Daoy (cell line): ENCODE results near the gene LYPD6. TPM values are rescaled to one million over a fixed set of nuclear protein-coding genes. Genes with fewer than 3 reads are reported as not detected.

Experiments
- DNase-seq: peaks from one replicate; pipeline ENCODE4 v3.0.0-alpha.2; 2015; ENCODE audit warnings: low read depth
- total RNA-seq: library from RNA; depleted of rRNA; stranded (reverse); fragments of >200 nt; shearing (Covaris generic); gene quantifications from 2 replicates; pipeline ENCODE4 v1.2.3, GENCODE V29; 2014

LYPD6 gene
- total RNA-seq, 1 experiment from 2014 or later = 8.5 TPM

DNA sequence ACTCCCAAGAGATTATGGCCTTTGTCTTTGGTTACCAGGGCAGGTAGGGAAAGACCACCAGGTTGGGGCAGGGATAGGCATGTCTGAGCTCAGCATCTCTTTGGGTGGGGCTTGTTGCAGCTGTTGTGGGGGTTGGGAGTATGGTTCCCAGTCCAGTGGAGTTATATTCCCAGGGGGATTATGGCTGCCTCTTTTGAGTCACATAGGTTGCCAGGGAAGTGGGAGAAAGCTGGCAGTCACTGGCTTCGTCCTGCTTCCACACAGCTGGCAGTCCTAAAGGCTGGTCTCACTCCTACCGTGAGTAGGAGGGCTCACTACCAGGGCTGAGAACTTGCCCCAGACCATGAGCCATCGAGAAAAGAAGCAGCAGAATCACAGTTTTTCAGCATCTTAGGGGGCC lies 79.1 kb downstream of the LYPD6 start:
- DNase-seq = no peak

DNA sequence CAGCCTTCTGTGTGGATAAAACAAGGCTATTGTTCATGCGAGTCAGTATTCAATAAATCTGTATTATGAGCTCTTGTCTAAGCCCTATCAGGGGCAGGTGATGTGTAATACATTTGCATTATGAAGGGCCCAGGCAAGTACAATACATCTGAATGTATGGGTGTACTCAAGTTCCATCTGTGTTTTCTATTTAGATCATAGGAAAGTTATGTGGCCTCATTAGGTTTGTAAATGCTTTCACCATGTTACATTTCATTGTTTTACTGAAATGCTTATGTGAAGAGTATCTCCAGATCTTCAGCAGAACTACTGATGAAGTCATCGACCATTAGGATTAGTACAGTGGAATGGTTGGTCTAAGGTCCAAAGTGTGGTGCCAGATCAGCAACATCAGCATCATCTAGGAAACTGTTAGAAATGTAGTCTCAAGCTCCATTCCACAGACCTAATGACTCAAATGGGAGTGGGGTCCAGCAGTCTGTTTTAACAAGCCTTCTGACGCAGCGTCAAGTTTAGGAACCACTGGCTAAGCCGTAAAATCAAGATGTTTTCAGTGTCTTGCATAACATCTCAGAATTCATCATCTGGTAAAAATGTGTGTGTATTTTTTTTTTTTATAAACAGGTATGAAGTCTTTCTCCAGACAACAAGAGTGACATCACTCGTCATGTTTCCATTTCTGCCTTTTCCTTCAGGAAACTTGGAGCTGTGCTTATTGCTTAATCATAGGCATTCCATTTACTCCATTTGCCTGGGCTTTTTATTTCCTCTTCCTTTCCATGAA lies 80.5 kb downstream of the LYPD6 start:
- DNase-seq = no peak

- DNase-seq = no peak
These were observed 83.1 kb downstream of the LYPD6 start for GRCh38 chr2:149413487-149413886.

DNA sequence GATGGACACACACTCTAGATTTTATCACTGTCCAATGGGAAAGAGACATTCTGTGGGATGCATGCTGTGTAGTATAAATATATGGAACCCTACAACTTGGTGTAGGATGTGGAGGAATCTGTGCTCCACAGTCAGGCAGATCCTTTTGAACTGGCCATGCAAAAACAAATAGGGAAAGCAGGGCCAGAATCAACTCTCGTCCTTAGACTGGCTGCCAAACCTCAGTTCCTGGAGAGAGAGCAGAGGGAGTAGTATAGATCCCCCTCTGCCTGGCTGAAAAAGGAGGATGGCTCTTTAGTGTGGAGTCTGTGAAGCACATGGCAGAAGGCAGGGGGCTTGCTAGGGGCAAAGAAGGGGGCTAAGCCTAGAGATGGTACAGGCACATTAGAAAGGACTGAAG lies 84.7 kb downstream of the LYPD6 start:
- DNase-seq = no peak

- DNase-seq = peak; percentile 43
These were observed 87.7 kb downstream of the LYPD6 start for GRCh38 chr2:149418065-149418464.

- no peak for DNase-seq
These were observed 89.9 kb downstream of the LYPD6 start for GRCh38 chr2:149420053-149420963.

- DNase-seq = no peak
These were observed 91.4 kb downstream of the LYPD6 start for GRCh38 chr2:149421791-149422190.

GRCh38 chr2:149422337-149422990 lies 92.1 kb downstream of the LYPD6 start:
- peak; percentile 45 for DNase-seq

- DNase-seq = no peak
These were observed 92.6 kb downstream of the LYPD6 start for GRCh38 chr2:149422991-149423338.

- DNase-seq = no peak
These were observed 93.2 kb downstream of the LYPD6 start for GRCh38 chr2:149423630-149424029.

DNA sequence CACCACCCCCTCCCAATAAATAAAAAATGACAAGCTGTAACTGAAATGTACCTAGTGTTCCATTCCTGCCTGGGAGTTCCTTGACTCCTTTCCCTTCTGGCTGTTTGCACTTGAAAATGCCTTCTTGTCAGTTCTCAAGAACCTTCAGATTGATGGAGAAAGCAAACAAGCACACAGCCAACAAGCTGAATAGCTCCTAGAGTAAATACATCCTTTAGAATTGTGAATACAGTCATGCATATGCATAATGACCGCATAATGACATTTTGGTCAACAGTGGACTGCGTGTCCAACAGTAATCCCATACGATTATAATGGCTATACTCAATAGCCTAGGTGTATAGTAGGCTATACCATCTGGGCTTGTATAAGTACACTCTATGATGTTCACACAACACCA lies 97.0 kb downstream of the LYPD6 start:
- DNase-seq = no peak

DNA sequence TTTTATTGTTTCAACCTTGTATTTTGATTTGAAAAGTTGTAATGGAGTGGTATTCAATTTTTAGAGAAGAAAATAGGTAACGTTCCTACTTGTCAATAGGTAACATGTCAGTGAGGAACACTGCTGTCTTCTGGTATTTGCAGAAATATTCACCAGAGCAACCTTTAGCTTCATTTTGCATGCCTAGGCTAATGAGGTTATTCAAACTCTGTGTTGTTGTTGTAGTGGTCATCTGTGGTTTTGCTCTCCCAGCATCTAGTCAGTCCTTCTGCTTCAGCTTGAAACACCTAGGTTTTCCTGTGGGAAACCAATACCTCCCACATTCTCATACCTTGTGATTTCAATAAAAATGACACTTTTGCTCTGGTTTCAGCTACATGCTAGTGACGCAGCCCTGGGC lies 98.4 kb downstream of the LYPD6 start:
- DNase-seq = no peak

GRCh38 chr2:149430743-149431736 lies 100.7 kb downstream of the LYPD6 start:
- DNase-seq = no peak

GRCh38 chr2:149438330-149438960 lies 108.1 kb downstream of the LYPD6 start:
- no peak for DNase-seq

GRCh38 chr2:149441255-149441654 lies 110.9 kb downstream of the LYPD6 start:
- DNase-seq = no peak

DNA sequence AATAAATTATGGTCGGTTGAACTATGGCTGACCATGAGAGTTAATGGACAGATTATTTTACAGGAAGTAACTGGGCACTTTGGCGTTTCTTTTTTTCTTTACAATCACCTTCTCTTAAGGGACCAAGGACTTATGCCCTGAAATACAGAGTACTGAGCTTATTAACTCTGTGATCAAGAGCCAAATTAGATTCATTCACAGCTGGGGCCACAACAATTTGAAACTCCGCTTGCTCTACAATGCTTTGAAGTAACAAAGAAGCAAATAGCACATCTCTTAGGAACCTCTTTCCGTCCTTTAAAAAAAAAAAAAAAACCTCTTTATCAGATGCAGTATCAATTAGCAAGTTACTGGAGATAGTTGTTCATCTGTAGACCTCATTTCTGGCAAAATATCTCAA lies 112.0 kb downstream of the LYPD6 start:
- DNase-seq = no peak

- no peak for DNase-seq
These were observed 112.8 kb downstream of the LYPD6 start for GRCh38 chr2:149443150-149443549.

- DNase-seq = no peak
These were observed 116.4 kb downstream of the LYPD6 start for GRCh38 chr2:149446748-149447147.

DNA sequence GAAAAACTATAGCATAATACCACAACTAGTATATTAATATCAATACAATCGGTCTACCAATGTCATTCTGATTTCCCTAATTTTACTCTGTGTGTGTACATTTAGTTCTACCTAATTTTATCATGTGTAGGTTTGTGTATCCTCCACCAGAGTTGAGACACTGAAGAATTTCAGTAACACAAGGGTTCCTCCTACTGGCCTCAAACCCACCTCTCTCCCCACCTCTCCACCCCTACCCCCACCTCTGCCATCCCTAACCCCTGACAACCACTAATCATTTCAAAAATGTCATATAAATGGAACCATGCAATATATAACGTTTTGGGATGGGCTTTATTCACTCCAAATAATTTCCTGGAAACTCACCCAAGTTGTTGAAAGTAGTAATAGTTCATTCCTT lies 117.9 kb downstream of the LYPD6 start:
- no peak for DNase-seq

- no peak for DNase-seq
These were observed 118.6 kb downstream of the LYPD6 start for GRCh38 chr2:149449017-149449416.
